DMS153 treated with DMSO at 0.1 percent for 48 hours (cell line): ENCODE data around the gene BCL2.

ENCODE experiments used
- DNase-seq: peaks from one replicate; lab custom pipeline; 2025; ENCODE audit not compliant: unreplicated experiment; lab: John Stamatoyannopoulos, UW

Gene BCL2

GRCh38 chr18:63311118-63312018, 8.2 kb downstream of the BCL2 start:
- DNase-seq: no peak

GRCh38 chr18:63309422-63309821, 10.1 kb downstream of the BCL2 start:
- no peak for DNase-seq

GRCh38 chr18:63307551-63308200, 11.9 kb downstream of the BCL2 start:
- DNase-seq: no peak

GRCh38 chr18:63306819-63307550, 12.6 kb downstream of the BCL2 start:
- DNase-seq: no peak

GRCh38 chr18:63306249-63306648, 13.3 kb downstream of the BCL2 start:
- DNase-seq: no peak

- DNase-seq: no peak
These were observed 16.0 kb downstream of the BCL2 start for GRCh38 chr18:63303547-63303946.

- no peak for DNase-seq
These were observed 16.7 kb downstream of the BCL2 start for GRCh38 chr18:63302636-63303405.

- DNase-seq: no peak
These were observed 17.3 kb downstream of the BCL2 start for GRCh38 chr18:63302220-63302619.

GRCh38 chr18:63301434-63301833, 18.1 kb downstream of the BCL2 start:
- no peak for DNase-seq

GRCh38 chr18:63299837-63300745, 19.5 kb downstream of the BCL2 start:
- no peak for DNase-seq

- no peak for DNase-seq
These were observed 20.9 kb downstream of the BCL2 start for GRCh38 chr18:63298400-63299365.

- DNase-seq: no peak
These were observed 21.7 kb downstream of the BCL2 start for GRCh38 chr18:63297687-63298399.

- no peak for DNase-seq
These were observed 25.6 kb downstream of the BCL2 start for GRCh38 chr18:63293935-63294334.

- no peak for DNase-seq
These were observed 26.5 kb downstream of the BCL2 start for GRCh38 chr18:63292831-63293683.

GRCh38 chr18:63291278-63291677, 28.3 kb downstream of the BCL2 start:
- DNase-seq: no peak

GRCh38 chr18:63290821-63291200, 28.8 kb downstream of the BCL2 start:
- DNase-seq: no peak

- DNase-seq: no peak
These were observed 29.3 kb downstream of the BCL2 start for GRCh38 chr18:63290166-63290820.
